ENCODE results near the gene MRPL27. TPM values are rescaled to one million over a fixed set of nuclear protein-coding genes. Genes with fewer than 3 reads are reported as not detected.

MRPL27 gene
- total RNA-seq, 1 donor from 2014 or later: 77.2 TPM

GRCh38 chr17:50347117-50347893 lies 25.7 kb downstream of the MRPL27 start:
- Mint-ChIP-seq H3K27ac (ENCODE audit: unreplicated experiment) (no peak overlapping the region), H3K9me3 (ENCODE audit: unreplicated experiment) (peaks cover 15% of the 10 kb centered on the region), H3K4me1 (ENCODE audit: low read depth, unreplicated experiment) (peaks cover 7% of the 10 kb centered on the region), H3K27me3 (ENCODE audit: unreplicated experiment) (peaks cover 6% of the 10 kb centered on the region), H3K4me3 (ENCODE audit: unreplicated experiment) (peak overlapping the region; percentile 85), H3K36me3 (ENCODE audit: unreplicated experiment) (no peaks in the 10 kb centered on the region)
- DNase-seq: no peak
- TF ChIP-seq, protein P1, sequence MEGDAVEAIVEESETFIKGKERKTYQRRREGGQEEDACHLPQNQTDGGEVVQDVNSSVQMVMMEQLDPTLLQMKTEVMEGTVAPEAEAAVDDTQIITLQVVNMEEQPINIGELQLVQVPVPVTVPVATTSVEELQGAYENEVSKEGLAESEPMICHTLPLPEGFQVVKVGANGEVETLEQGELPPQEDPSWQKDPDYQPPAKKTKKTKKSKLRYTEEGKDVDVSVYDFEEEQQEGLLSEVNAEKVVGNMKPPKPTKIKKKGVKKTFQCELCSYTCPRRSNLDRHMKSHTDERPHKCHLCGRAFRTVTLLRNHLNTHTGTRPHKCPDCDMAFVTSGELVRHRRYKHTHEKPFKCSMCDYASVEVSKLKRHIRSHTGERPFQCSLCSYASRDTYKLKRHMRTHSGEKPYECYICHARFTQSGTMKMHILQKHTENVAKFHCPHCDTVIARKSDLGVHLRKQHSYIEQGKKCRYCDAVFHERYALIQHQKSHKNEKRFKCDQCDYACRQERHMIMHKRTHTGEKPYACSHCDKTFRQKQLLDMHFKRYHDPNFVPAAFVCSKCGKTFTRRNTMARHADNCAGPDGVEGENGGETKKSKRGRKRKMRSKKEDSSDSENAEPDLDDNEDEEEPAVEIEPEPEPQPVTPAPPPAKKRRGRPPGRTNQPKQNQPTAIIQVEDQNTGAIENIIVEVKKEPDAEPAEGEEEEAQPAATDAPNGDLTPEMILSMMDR (IDR thresholded peaks at IDR 0.05; ENCODE audit: partially characterized antibody, unreplicated experiment): no peak

DNA sequence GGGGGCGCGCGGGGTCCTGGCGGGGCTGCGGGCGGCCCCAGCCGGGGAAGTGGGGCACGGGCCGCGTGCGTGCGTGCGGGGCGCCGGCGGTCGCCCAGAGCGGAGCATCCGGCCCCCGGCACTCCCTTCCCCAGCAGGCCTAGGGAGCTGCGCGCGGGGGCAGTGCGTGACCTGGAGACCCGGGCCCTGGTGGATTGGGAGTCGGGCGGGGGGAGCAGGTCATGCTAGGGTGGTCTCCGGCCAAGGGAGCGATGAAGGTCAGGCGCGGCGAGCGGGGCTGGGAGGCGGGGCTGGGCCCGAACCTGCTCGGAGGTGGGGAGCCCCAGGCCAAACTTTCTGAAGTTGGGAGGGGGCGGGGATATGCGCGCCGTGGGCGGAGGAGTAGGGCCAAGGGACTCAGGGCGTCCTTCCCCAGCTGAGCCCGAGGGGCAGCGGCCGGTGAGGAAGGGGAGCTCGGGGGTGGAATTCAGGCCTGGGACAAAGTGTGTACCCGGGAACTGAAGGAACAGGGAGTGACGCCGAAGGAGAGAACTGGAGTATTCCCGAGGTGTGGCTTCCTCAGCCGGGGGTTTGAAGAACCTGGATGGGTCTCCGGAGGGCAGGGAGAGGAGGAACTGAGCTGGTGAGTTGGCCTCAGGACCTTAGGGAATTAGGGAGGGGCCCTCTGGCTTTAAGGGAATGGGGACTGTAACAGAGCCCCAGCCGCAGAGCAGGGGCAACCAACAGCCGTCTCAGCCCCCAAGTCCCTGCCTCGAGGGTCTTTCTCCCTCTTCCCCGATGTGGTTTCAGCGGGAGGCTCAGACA lies 26.5 kb downstream of the MRPL27 start:
- TF ChIP-seq, protein P1 (IDR thresholded peaks at IDR 0.05; ENCODE audit: partially characterized antibody, unreplicated experiment): no peak
- Mint-ChIP-seq H3K27ac (ENCODE audit: unreplicated experiment) (peak overlapping the region; percentile 28), H3K9me3 (ENCODE audit: unreplicated experiment) (peaks cover 13% of the 10 kb centered on the region), H3K27me3 (ENCODE audit: unreplicated experiment) (peaks cover 5% of the 10 kb centered on the region), H3K4me3 (ENCODE audit: unreplicated experiment) (peak overlapping the region; percentile 85), H3K4me1 (ENCODE audit: low read depth, unreplicated experiment) (peaks cover 7% of the 10 kb centered on the region), H3K36me3 (ENCODE audit: unreplicated experiment) (no peaks in the 10 kb centered on the region)
- DNase-seq: no peak

DNA sequence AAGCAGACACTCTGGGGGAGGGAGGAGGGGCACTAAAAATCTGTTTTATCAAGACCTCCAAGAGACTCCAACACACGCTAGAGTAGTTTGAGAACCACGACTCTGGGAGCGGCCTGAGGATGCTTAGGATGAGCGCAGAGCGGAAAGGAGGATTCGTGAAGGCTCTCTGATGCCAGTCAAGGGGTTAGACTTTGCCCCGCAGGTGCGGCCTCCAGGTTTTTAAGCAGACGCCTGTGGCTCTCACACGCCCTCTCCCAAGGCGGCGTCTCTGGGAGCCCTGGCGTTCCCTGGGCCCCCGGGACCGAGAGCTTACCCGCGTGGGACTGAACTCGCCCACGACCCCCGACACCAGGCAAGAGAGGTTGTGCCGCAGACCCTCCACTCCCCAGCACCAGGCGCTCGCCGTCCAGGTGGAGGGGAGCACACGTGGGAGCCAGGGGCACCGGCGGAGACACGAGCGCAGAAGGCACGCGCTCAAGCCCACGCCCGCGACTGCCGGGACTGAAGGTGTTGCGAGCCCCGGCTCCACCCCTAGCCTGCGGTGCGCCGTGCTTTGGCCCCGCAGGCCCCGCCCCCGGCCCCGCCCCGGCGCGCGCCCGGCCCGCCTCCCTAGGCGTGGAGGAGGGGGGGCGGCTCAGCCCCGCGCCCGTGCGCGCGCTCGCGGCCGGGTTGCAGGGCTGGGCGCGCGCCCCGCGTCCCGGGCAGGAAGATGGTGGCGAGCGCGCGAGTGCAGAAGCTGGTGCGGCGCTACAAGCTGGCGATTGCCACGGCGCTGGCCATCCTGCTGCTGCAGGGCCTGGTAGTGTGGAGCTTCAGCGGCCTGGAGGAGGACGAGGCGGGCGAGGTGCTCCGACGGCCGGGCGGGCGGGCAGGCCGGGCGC lies 27.3 kb downstream of the MRPL27 start, which contains the start of gene XYLT2:
Gene XYLT2 (plus strand): TSS at position 695 of the 881 bp plus-strand sequence. CDS start 15 bp downstream, at position 710.
- TF ChIP-seq, protein P1 (IDR thresholded peaks at IDR 0.05; ENCODE audit: partially characterized antibody, unreplicated experiment): no peak
- H3K4me1 Mint-ChIP-seq (ENCODE audit: low read depth, unreplicated experiment): peaks cover 7% of the 10 kb centered on the region
- peaks cover 12% of the 10 kb centered on the region for H3K9me3 Mint-ChIP-seq (ENCODE audit: unreplicated experiment)
- H3K27ac Mint-ChIP-seq (ENCODE audit: unreplicated experiment): peak within 1 kb of the TSS; percentile 62
- H3K4me3 Mint-ChIP-seq (ENCODE audit: unreplicated experiment): peak within 1 kb of the TSS; percentile 85
- peak; percentile 84 for DNase-seq
- H3K27me3 Mint-ChIP-seq (ENCODE audit: unreplicated experiment): peaks cover 5% of the 10 kb centered on the region
- no peaks in the 10 kb centered on the region for H3K36me3 Mint-ChIP-seq (ENCODE audit: unreplicated experiment)

DNA sequence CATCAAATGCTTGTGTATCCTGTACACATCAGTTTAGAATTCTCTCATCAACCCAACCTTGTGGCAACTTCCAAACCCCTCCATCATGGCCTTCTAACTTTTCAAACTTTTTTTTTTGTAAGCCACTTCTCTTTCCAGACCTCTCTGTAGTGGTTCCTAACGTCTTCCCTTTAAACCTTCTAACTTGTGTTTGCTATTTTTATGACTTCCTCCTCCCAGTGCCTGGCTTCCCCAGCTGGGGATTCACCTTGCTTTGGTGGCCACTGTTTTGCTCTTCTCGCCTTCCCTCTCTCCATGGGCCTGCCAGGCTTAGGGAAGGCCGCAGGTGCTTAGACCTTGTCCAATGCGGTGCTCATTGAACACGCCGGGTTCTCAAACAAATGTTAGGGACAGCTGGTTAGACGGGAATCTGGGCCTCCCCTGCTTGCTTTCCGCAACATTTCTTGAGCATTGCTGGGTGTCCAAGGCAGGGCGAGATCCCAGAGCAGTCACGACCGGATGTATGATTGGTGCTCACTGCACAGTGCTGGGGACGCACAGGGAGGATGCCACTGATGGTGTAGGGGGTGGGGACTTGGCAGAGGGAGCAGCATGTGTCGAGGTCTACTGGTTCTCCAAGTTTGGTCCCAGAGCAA lies 28.1 kb downstream of the MRPL27 start:
- peak overlapping the region; percentile 84 for H3K4me3 Mint-ChIP-seq (ENCODE audit: unreplicated experiment)
- no peak overlapping the region for H3K27ac Mint-ChIP-seq (ENCODE audit: unreplicated experiment)
- no peaks in the 10 kb centered on the region for H3K36me3 Mint-ChIP-seq (ENCODE audit: unreplicated experiment)
- H3K9me3 Mint-ChIP-seq (ENCODE audit: unreplicated experiment): peaks cover 9% of the 10 kb centered on the region
- no peak for DNase-seq
- TF ChIP-seq, protein P1 (IDR thresholded peaks at IDR 0.05; ENCODE audit: partially characterized antibody, unreplicated experiment): no peak
- H3K27me3 Mint-ChIP-seq (ENCODE audit: unreplicated experiment): peaks cover 5% of the 10 kb centered on the region
- H3K4me1 Mint-ChIP-seq (ENCODE audit: low read depth, unreplicated experiment): peaks cover 7% of the 10 kb centered on the region
